Measurements from ENCODE around the gene HAT1. TPM values are rescaled to one million over a fixed set of nuclear protein-coding genes. Genes with fewer than 3 reads are reported as not detected.

The HAT1 gene
- total and polyA plus RNA-seq, 2 of the 4 experiments (the other 2 are of a cell fraction) = 24.4 to 42.1 TPM

- Histone ChIP-seq H3K4me1 (ENCODE audit: control insufficient read depth, insufficient read depth, low read length) (peaks cover 15% of the 10 kb centered on the region), H3K4me2 (ENCODE audit: low read depth, low read length) (no peak overlapping the region), H2AFZ (replicated peaks; ENCODE audit: low read length, poor library complexity) (no peak overlapping the region), H3K9ac (ENCODE audit: low read depth, low read length) (no peak overlapping the region), H3K27me3 (ENCODE audit: control insufficient read depth, insufficient read depth, low read length) (no peaks in the 10 kb centered on the region), H4K91ac (ENCODE audit: insufficient read depth, low read depth, low read length) (no peak overlapping the region), H4K5ac (ENCODE audit: low read depth, low read length) (no peak overlapping the region), H3K4me3 (ENCODE audit: insufficient read depth, low read depth, low read length) (no peak overlapping the region), H4K20me1 (ENCODE audit: insufficient read depth, low read length) (no peaks in the 10 kb centered on the region; the same call in 1 of the 2 replicates), H2BK15ac (ENCODE audit: low read depth, low read length) (no peak overlapping the region), H4K8ac (ENCODE audit: low read depth in 2 of 2, low read length in 2 of 2) (no peak overlapping the region), H2AK5ac (ENCODE audit: low read depth, low read length) (no peak overlapping the region), H2BK5ac (ENCODE audit: low read depth, low read length, poor library complexity, severe bottlenecking) (no peak overlapping the region), H3K18ac (ENCODE audit: low read depth, low read length) (no peak overlapping the region), H2BK120ac (ENCODE audit: low read depth, low read length) (no peak overlapping the region; the same call in 1 of the 2 replicates), H3K27ac (ENCODE audit: insufficient read depth, low read length) (peak overlapping the region; percentile 59; the same call in 1 of the 2 replicates), H3K14ac (replicated peaks; ENCODE audit: low read depth, low read length) (no peak overlapping the region), H3K4ac (ENCODE audit: low read depth, low read length) (peak overlapping the region; percentile 54; the same call in 1 of the 2 replicates), H3K9me3 (ENCODE audit: control insufficient read depth, insufficient read depth, low read length) (0 out of 2 replicates have a peak, but pooled peaks cover 1% of the 10 kb centered on the region), H2BK20ac (ENCODE audit: low read depth, low read length) (no peak overlapping the region), H2AK9ac (replicated peaks; ENCODE audit: low read depth, low read length, poor library complexity) (no peak overlapping the region), H3K36me3 (ENCODE audit: control insufficient read depth, insufficient read depth, low read length) (peaks cover 3% of the 10 kb centered on the region; the same call in 1 of the 2 replicates), H3K23ac (ENCODE audit: low read depth, low read length) (no peak overlapping the region), H3K56ac (ENCODE audit: extremely low read depth, insufficient read depth, low read length) (no peak overlapping the region), H3K79me1 (ENCODE audit: low read depth in 1 of 2, low read length in 2 of 2) (peaks cover 8 to 37% of the 10 kb centered on the region in 2 experiments), H3K9me1 (ENCODE audit: insufficient read depth, low read length) (peaks cover 7% of the 10 kb centered on the region)
- ChIA-PET POLR2A (ENCODE audit: unreplicated experiment) (no interaction called here), CTCF (interaction anchor here (0.5 to 1.2 kb wide), 3 partner anchors 10 to 172 kb away, joined by 3 to 5 read pairs (median 4); no protein-coding TSS in a partner anchor)
- in situ Hi-C loops (cut with MboI; ENCODE audit: low sequenced_read_pairs) = no loop called here
- TF ChIP-seq RCOR1 (IDR thresholded peaks at IDR 0.05; ENCODE audit: insufficient replicate concordance, low read length) (no peak), CTCF (conservative IDR thresholded peaks at IDR 0.05; ENCODE audit: low read depth, low read length) (no peak), MAFK (IDR thresholded peaks at IDR 0.05; ENCODE audit: low read depth, low read length) (peak; percentile 35; the same call in 1 of the 2 replicates), POLR2A (IDR thresholded peaks at IDR 0.05; ENCODE audit: low read depth, low read length) (no peak), SMC3 (IDR thresholded peaks at IDR 0.05; ENCODE audit: low read depth, low read length) (no peak), NFE2L2 (IDR thresholded peaks at IDR 0.05; ENCODE audit: low read depth, low read length) (no peak), CHD1 (IDR thresholded peaks at IDR 0.05; ENCODE audit: low read depth, low read length) (no peak), MXI1 (IDR thresholded peaks at IDR 0.05; ENCODE audit: borderline replicate concordance, low read depth, low read length) (peak; percentile 72; the same call in 1 of the 2 replicates), RAD21 (IDR thresholded peaks at IDR 0.05; ENCODE audit: low read length) (no peak), RFX5 (IDR thresholded peaks at IDR 0.05; ENCODE audit: low read depth, low read length) (no peak), FOS (IDR thresholded peaks at IDR 0.05; ENCODE audit: low read depth, low read length) (no peak), USF2 (IDR thresholded peaks at IDR 0.05; ENCODE audit: low read depth, low read length) (no peak), CEBPB (IDR thresholded peaks at IDR 0.05; ENCODE audit: low read depth, low read length) (peak; percentile 80), MAZ (IDR thresholded peaks at IDR 0.05; ENCODE audit: borderline replicate concordance, low read depth, low read length) (no peak), ELK1 (IDR thresholded peaks at IDR 0.05; ENCODE audit: borderline replicate concordance, low read depth, low read length) (no peak), BHLHE40 (IDR thresholded peaks at IDR 0.05; ENCODE audit: low read depth, low read length) (no peak)
- ATAC-seq (ENCODE audit: low read depth) = peak; percentile 73
- DNase-seq = peak; percentile 85
- intact Hi-C loops (cut with micrococcal nuclease) = loop anchor here (2.0 kb wide), 1 partner anchor 144 kb away; the partner anchor contains the start of gene DLX2
- WGBS, 2 experiments (ENCODE audit: extremely low coverage in 2 of 2, insufficient read length in 1 of 2) = no CpG with 5 or more reads among the region's 3 CpGs
- dilution Hi-C loops (cut with HindIII; ENCODE audit: low sequenced_read_pairs, unreplicated experiment) = no loop called here
- BruUV-seq (replicated peaks) = no TSS peak
Observed at GRCh38 chr2:171958475-171958874, 36.2 kb downstream of the HAT1 start.

All from IMR-90 (cell line).